Stimulated activated CD8-positive, alpha-beta memory T cell treated with anti-CD3 and anti-CD28 coated beads, Interleukin-4, amount 100 ng/mL, for 48 hours (primary cell): ENCODE measurements around the gene CCDC138.

Source experiments
- DNase-seq: peaks from one replicate; pipeline ENCODE4 v3.0.0-alpha.2; 2020

The CCDC138 gene

GRCh38 chr2:108825736-108826135 is 39.2 kb downstream of the CCDC138 start:
- no peak for DNase-seq

GRCh38 chr2:108829578-108830310 is 43.2 kb downstream of the CCDC138 start:
- DNase-seq: no peak

- no peak for DNase-seq
These were observed 46.6 kb downstream of the CCDC138 start for GRCh38 chr2:108833219-108833618.

GRCh38 chr2:108834620-108835019 is 48.0 kb downstream of the CCDC138 start:
- no peak for DNase-seq

GRCh38 chr2:108835040-108835439 is 48.5 kb downstream of the CCDC138 start:
- DNase-seq: no peak

GRCh38 chr2:108837198-108837597 is 50.6 kb downstream of the CCDC138 start:
- DNase-seq: no peak

GRCh38 chr2:108841506-108841905 is 54.9 kb downstream of the CCDC138 start:
- no peak for DNase-seq

GRCh38 chr2:108845923-108846322 is 59.4 kb downstream of the CCDC138 start:
- no peak for DNase-seq

GRCh38 chr2:108847000-108847399 is 60.4 kb downstream of the CCDC138 start:
- no peak for DNase-seq

- no peak for DNase-seq
These were observed 65.8 kb downstream of the CCDC138 start for GRCh38 chr2:108852375-108852774.

- DNase-seq: no peak
These were observed 66.8 kb downstream of the CCDC138 start for GRCh38 chr2:108853421-108853820.

GRCh38 chr2:108854484-108854883 is 67.9 kb downstream of the CCDC138 start:
- DNase-seq: no peak

GRCh38 chr2:108855194-108855593 is 68.6 kb downstream of the CCDC138 start:
- no peak for DNase-seq

GRCh38 chr2:108858894-108859293 is 72.3 kb downstream of the CCDC138 start:
- DNase-seq: no peak

GRCh38 chr2:108866041-108866440 is 79.5 kb downstream of the CCDC138 start:
- DNase-seq: no peak

- no peak for DNase-seq
These were observed 82.3 kb downstream of the CCDC138 start for GRCh38 chr2:108868911-108869310.

GRCh38 chr2:108869542-108869941 is 83.0 kb downstream of the CCDC138 start:
- DNase-seq: no peak

GRCh38 chr2:108870069-108870644 is 83.6 kb downstream of the CCDC138 start:
- DNase-seq: no peak

GRCh38 chr2:108877506-108877905 is 90.9 kb downstream of the CCDC138 start:
- no peak for DNase-seq

GRCh38 chr2:108878276-108878675 is 91.7 kb downstream of the CCDC138 start:
- DNase-seq: no peak

GRCh38 chr2:108884619-108885018 is 98.0 kb downstream of the CCDC138 start:
- DNase-seq: no peak

- no peak for DNase-seq
These were observed 103.3 kb downstream of the CCDC138 start for GRCh38 chr2:108889907-108890306.

- no peak for DNase-seq
These were observed 106.7 kb downstream of the CCDC138 start for GRCh38 chr2:108893277-108893676.

- DNase-seq: no peak
These were observed 108.2 kb downstream of the CCDC138 start for GRCh38 chr2:108894766-108895165.

GRCh38 chr2:108895188-108895587 is 108.6 kb downstream of the CCDC138 start:
- no peak for DNase-seq
